Naive thymus-derived CD8-positive, alpha-beta T cell (primary cell): ENCODE results near the gene PIEZO2. TPM values are rescaled to one million over a fixed set of nuclear protein-coding genes. Genes with fewer than 3 reads are reported as not detected.

Source experiments
- ATAC-seq, 2 donors: fragments of 150-1000 bp; cut with Tn5 transposase in 1 of 2; sonication (Bioruptor Pico), chemical (Tn5 transposase) in 1 of 2; 1 replicate in 1 of 2; 2 replicates in 1 of 2; pipeline ENCODE4 v1.10.0; 2021; ENCODE audit warnings: mild to moderate bottlenecking in 2 of 2, moderate library complexity in 2 of 2
- POLR2A ChIA-PET: fragments of 350-600 bp; sonication (Branson Sonifier 250); formaldehyde crosslinking; loops from one replicate; lab custom pipeline; 2021; ENCODE audit warnings: antibody characterized with exemption; lab: Charles Lee
- DNase-seq, 10 donors: peaks; one replicate each; pipeline versions ENCODE4 v3.0.0 to v3.0.0-alpha.2; 2020 to 2022
- H3K27ac Mint-ChIP-seq, 10 donors: one replicate each; pipeline ENCODE4 v1.8.0; 2020 to 2022; ENCODE audit warnings: mild to moderate bottlenecking in 10 of 10, mixed read lengths in 10 of 10, moderate library complexity in 4 of 10, inconsistent platforms in 1 of 10
- H3K27me3 Mint-ChIP-seq, 5 donors: one replicate each; pipeline ENCODE4 v1.8.0; 2021 to 2022; ENCODE audit warnings: mixed read lengths in 5 of 5
- H3K36me3 Mint-ChIP-seq, 3 donors: one replicate each; pipeline ENCODE4 v1.8.0; 2020 to 2022; ENCODE audit warnings: mixed read lengths in 3 of 3, mild to moderate bottlenecking in 2 of 3, inconsistent platforms in 1 of 3
- H3K4me1 Mint-ChIP-seq, 4 donors: one replicate each; pipeline ENCODE4 v1.8.0; 2021 to 2022; ENCODE audit warnings: mixed read lengths in 4 of 4
- H3K4me3 Mint-ChIP-seq, 10 donors: one replicate each; pipeline ENCODE4 v1.8.0; 2020 to 2022; ENCODE audit warnings: mild to moderate bottlenecking in 10 of 10, mixed read lengths in 10 of 10, moderate library complexity in 6 of 10, inconsistent platforms in 1 of 10
- H3K9me3 Mint-ChIP-seq, 9 donors: one replicate each; pipeline ENCODE4 v1.8.0; 2020 to 2022; ENCODE audit warnings: mixed read lengths in 9 of 9, mild to moderate bottlenecking in 3 of 9, inconsistent platforms in 1 of 9, moderate library complexity in 1 of 9
- polyA plus RNA-seq, 3 donors: library from polyadenylated mRNA; unstranded; fragments of 300-500 nt; fragmentation: Illumina TruSeq; gene quantifications; one replicate each; pipeline ENCODE4 v1.2.3, GENCODE V29; 2021
- total RNA-seq, 8 experiments: library from RNA in 2 of 8; stranded (reverse) in 2 of 8; gene quantifications; one replicate each; pipeline ENCODE4 v1.2.3 and lab custom pipeline; 2021 to 2026

Gene PIEZO2
- total and polyA plus RNA-seq, 5 experiments from 2014 or later: not detected

GRCh38 chr18:11096411-11096810, 53.0 kb downstream of the PIEZO2 start:
- Mint-ChIP-seq H3K9me3 (no peaks in the 10 kb centered on the region), H3K36me3 (no peaks in the 10 kb centered on the region), H3K4me1 (no peaks in the 10 kb centered on the region), H3K27me3 (peaks cover 0 to 2% (median 0%) of the 10 kb centered on the region in 5 donors), H3K4me3 (no peak overlapping the region), H3K27ac (no peak overlapping the region)
- DNase-seq: no peak
- ATAC-seq: no peak
- POLR2A ChIA-PET: no interaction called here

GRCh38 chr18:11095674-11096293, 53.6 kb downstream of the PIEZO2 start:
- no peak overlapping the region for H3K27ac Mint-ChIP-seq
- POLR2A ChIA-PET: no interaction called here
- no peaks in the 10 kb centered on the region for H3K4me1 Mint-ChIP-seq
- DNase-seq (no peak), ATAC-seq (no peak)
- H3K4me3 Mint-ChIP-seq: no peak overlapping the region
- no peaks in the 10 kb centered on the region for H3K9me3 Mint-ChIP-seq
- H3K27me3 Mint-ChIP-seq: peaks cover 0 to 2% (median 0%) of the 10 kb centered on the region in 5 donors
- H3K36me3 Mint-ChIP-seq: no peaks in the 10 kb centered on the region

GRCh38 chr18:11095211-11095610, 54.2 kb downstream of the PIEZO2 start:
- no peak for DNase-seq
- ATAC-seq: no peak
- POLR2A ChIA-PET: no interaction called here
- Mint-ChIP-seq H3K9me3 (no peaks in the 10 kb centered on the region), H3K27me3 (peaks cover 0 to 2% (median 0%) of the 10 kb centered on the region in 5 donors), H3K36me3 (no peaks in the 10 kb centered on the region), H3K4me1 (no peaks in the 10 kb centered on the region), H3K27ac (no peak overlapping the region), H3K4me3 (no peak overlapping the region)

- peaks cover 0 to 20% (median 5%) of the 10 kb centered on the region in 5 donors for H3K27me3 Mint-ChIP-seq
- H3K4me1 Mint-ChIP-seq: no peaks in the 10 kb centered on the region
- H3K27ac Mint-ChIP-seq: no peak overlapping the region
- no peaks in the 10 kb centered on the region for H3K9me3 Mint-ChIP-seq
- POLR2A ChIA-PET: no interaction called here
- ATAC-seq (no peak), DNase-seq (no peak)
- no peaks in the 10 kb centered on the region for H3K36me3 Mint-ChIP-seq
- no peak overlapping the region for H3K4me3 Mint-ChIP-seq
Measured at GRCh38 chr18:11091746-11092145, 57.6 kb downstream of the PIEZO2 start.

GRCh38 chr18:11089931-11090715, 59.2 kb downstream of the PIEZO2 start:
- Mint-ChIP-seq H3K36me3 (no peaks in the 10 kb centered on the region), H3K9me3 (no peaks in the 10 kb centered on the region), H3K4me1 (no peaks in the 10 kb centered on the region), H3K4me3 (no peak overlapping the region), H3K27ac (no peak overlapping the region), H3K27me3 (peaks cover 0 to 27% (median 6%) of the 10 kb centered on the region in 5 donors)
- POLR2A ChIA-PET: no interaction called here
- ATAC-seq: no peak
- no peak for DNase-seq

- DNase-seq (no peak), ATAC-seq (no peak)
- Mint-ChIP-seq H3K27ac (no peak overlapping the region), H3K4me1 (no peaks in the 10 kb centered on the region), H3K36me3 (no peaks in the 10 kb centered on the region), H3K4me3 (no peak overlapping the region), H3K9me3 (no peaks in the 10 kb centered on the region), H3K27me3 (peaks cover 0 to 21% (median 3%) of the 10 kb centered on the region in 5 donors)
- POLR2A ChIA-PET: no interaction called here
Measured at GRCh38 chr18:11081009-11081532, 68.3 kb downstream of the PIEZO2 start.

- Mint-ChIP-seq H3K9me3 (no peaks in the 10 kb centered on the region), H3K27ac (no peak overlapping the region), H3K4me3 (no peak overlapping the region), H3K27me3 (peaks cover 0 to 7% (median 0%) of the 10 kb centered on the region in 5 donors), H3K4me1 (no peaks in the 10 kb centered on the region), H3K36me3 (no peaks in the 10 kb centered on the region)
- DNase-seq (no peak), ATAC-seq (no peak)
- POLR2A ChIA-PET: no interaction called here
Measured at GRCh38 chr18:11078491-11078890, 70.9 kb downstream of the PIEZO2 start.

GRCh38 chr18:11077548-11078187, 71.7 kb downstream of the PIEZO2 start:
- Mint-ChIP-seq H3K9me3 (no peaks in the 10 kb centered on the region), H3K27ac (no peak overlapping the region), H3K27me3 (no peaks in the 10 kb centered on the region), H3K36me3 (no peaks in the 10 kb centered on the region), H3K4me3 (no peak overlapping the region), H3K4me1 (no peaks in the 10 kb centered on the region)
- POLR2A ChIA-PET: no interaction called here
- no peak for ATAC-seq
- no peak for DNase-seq

- DNase-seq: no peak
- no peak overlapping the region for H3K4me3 Mint-ChIP-seq
- ATAC-seq: no peak
- no peaks in the 10 kb centered on the region for H3K27me3 Mint-ChIP-seq
- no peak overlapping the region for H3K27ac Mint-ChIP-seq
- H3K9me3 Mint-ChIP-seq: no peaks in the 10 kb centered on the region
- POLR2A ChIA-PET: no interaction called here
- no peaks in the 10 kb centered on the region for H3K36me3 Mint-ChIP-seq
- peaks cover 0 to 1% (median 0%) of the 10 kb centered on the region in 4 donors for H3K4me1 Mint-ChIP-seq
Measured at GRCh38 chr18:11074889-11075288, 74.5 kb downstream of the PIEZO2 start.

- no peak overlapping the region for H3K4me3 Mint-ChIP-seq
- DNase-seq (no peak), ATAC-seq (no peak)
- no peaks in the 10 kb centered on the region for H3K36me3 Mint-ChIP-seq
- H3K27me3 Mint-ChIP-seq: no peaks in the 10 kb centered on the region
- peaks cover 0 to 1% (median 0%) of the 10 kb centered on the region in 4 donors for H3K4me1 Mint-ChIP-seq
- H3K27ac Mint-ChIP-seq: no peak overlapping the region
- POLR2A ChIA-PET: no interaction called here
- H3K9me3 Mint-ChIP-seq: no peaks in the 10 kb centered on the region
Measured at GRCh38 chr18:11073971-11074370, 75.4 kb downstream of the PIEZO2 start.

GRCh38 chr18:11072632-11073031, 76.7 kb downstream of the PIEZO2 start:
- Mint-ChIP-seq H3K27me3 (no peaks in the 10 kb centered on the region), H3K9me3 (peaks cover 0 to 6% (median 0%) of the 10 kb centered on the region in 9 donors), H3K4me1 (peaks cover 0 to 1% (median 0%) of the 10 kb centered on the region in 4 donors), H3K36me3 (no peaks in the 10 kb centered on the region), H3K27ac (no peak overlapping the region), H3K4me3 (no peak overlapping the region)
- POLR2A ChIA-PET: no interaction called here
- DNase-seq (no peak), ATAC-seq (no peak)

GRCh38 chr18:11071300-11071699, 78.1 kb downstream of the PIEZO2 start:
- Mint-ChIP-seq H3K36me3 (no peaks in the 10 kb centered on the region), H3K27me3 (no peaks in the 10 kb centered on the region), H3K4me3 (no peak overlapping the region), H3K4me1 (peaks cover 0 to 1% (median 0%) of the 10 kb centered on the region in 4 donors), H3K27ac (no peak overlapping the region), H3K9me3 (peaks cover 0 to 9% (median 0%) of the 10 kb centered on the region in 9 donors)
- no peak for ATAC-seq
- POLR2A ChIA-PET: no interaction called here
- DNase-seq: no peak

GRCh38 chr18:11070593-11070992, 78.8 kb downstream of the PIEZO2 start:
- no peak overlapping the region for H3K4me3 Mint-ChIP-seq
- POLR2A ChIA-PET: no interaction called here
- no peaks in the 10 kb centered on the region for H3K36me3 Mint-ChIP-seq
- no peak for DNase-seq
- peaks cover 0 to 1% (median 0%) of the 10 kb centered on the region in 4 donors for H3K4me1 Mint-ChIP-seq
- H3K27ac Mint-ChIP-seq: no peak overlapping the region
- no peaks in the 10 kb centered on the region for H3K27me3 Mint-ChIP-seq
- ATAC-seq: no peak
- H3K9me3 Mint-ChIP-seq: peaks cover 0 to 14% (median 0%) of the 10 kb centered on the region in 9 donors
